Spleen (tissue), 11 donors: Measurements from ENCODE around the gene ZFHX2. TPM values are rescaled to one million over a fixed set of nuclear protein-coding genes. Genes with fewer than 3 reads are reported as not detected.
A peak's percentile ranks its signal among the peaks of the same experiment; 100 is the strongest.

ENCODE experiments used
- DNase-seq: peaks from one replicate; pipeline ENCODE4 v3.0.0-alpha.2; 2020
- H3K27ac ChIP-seq, 8 donors: fragments of 200-600 bp; sonication (generic) in 7 of 8; 1 replicate in 4 of 8; 2 replicates in 4 of 8; pipeline versions ENCODE4 v1.5.0 to v1.8.0; 2016 to 2021; ENCODE audit warnings: inconsistent platforms in 4 of 8, mild to moderate bottlenecking in 4 of 8, moderate library complexity in 1 of 8
- H3K27me3 ChIP-seq, 7 donors: fragments of 200-600 bp; sonication (generic) in 6 of 7; replicated peaks in 1 of 7; 1 replicate in 4 of 7; 2 replicates in 3 of 7; pipeline versions ENCODE4 v1.5.0 to v1.8.0; 2016 to 2021; ENCODE audit warnings: inconsistent platforms in 3 of 7, mild to moderate bottlenecking in 1 of 7
- H3K36me3 ChIP-seq, 6 donors: fragments of 200-600 bp; sonication (generic) in 5 of 6; 1 replicate in 4 of 6; 2 replicates in 2 of 6; pipeline versions ENCODE4 v1.5.0 to v1.8.0; 2016 to 2021; ENCODE audit warnings: inconsistent platforms in 2 of 6
- H3K4me1 ChIP-seq, 6 donors: fragments of 200-600 bp; sonication (generic) in 5 of 6; 1 replicate in 3 of 6; 2 replicates in 3 of 6; pipeline versions ENCODE4 v1.5.0 to v1.8.0; 2016 to 2021; ENCODE audit warnings: inconsistent platforms in 3 of 6
- H3K4me3 ChIP-seq, 8 donors: fragments of 200-600 bp; sonication (generic) in 7 of 8; 1 replicate in 4 of 8; 2 replicates in 4 of 8; pipeline versions ENCODE4 v1.5.0 to v1.8.0; 2016 to 2021; ENCODE audit warnings: inconsistent platforms in 4 of 8, mild to moderate bottlenecking in 4 of 8, moderate library complexity in 2 of 8
- H3K9me3 ChIP-seq, 8 donors: fragments of 200-600 bp; sonication (generic) in 7 of 8; 1 replicate in 4 of 8; 2 replicates in 4 of 8; pipeline versions ENCODE4 v1.5.0 to v1.8.0; 2016 to 2021; ENCODE audit warnings: inconsistent platforms in 4 of 8
- CTCF ChIP-seq, 11 experiments: fragments of 200-600 bp in 7 of 11; fragments of 450-650 bp in 4 of 11; sonication (generic) in 4 of 11; IDR thresholded peaks in 8 of 11; conservative IDR thresholded peaks in 3 of 11; 1 replicate in 7 of 11; 2 replicates in 4 of 11; pipeline versions ENCODE4 v1.4.0 to v1.8.0; 2016 to 2021; ENCODE audit warnings: antibody characterized with exemption in 11 of 11, inconsistent platforms in 4 of 11, mild to moderate bottlenecking in 1 of 11
- POLR2A ChIP-seq, 3 donors: fragments of 450-650 bp; IDR thresholded peaks; one replicate each; pipeline ENCODE4 v1.5.1; 2017; ENCODE audit warnings: antibody characterized with exemption in 3 of 3, mild to moderate bottlenecking in 1 of 3
- POLR2AphosphoS5 ChIP-seq, 3 donors: sonication (generic); formaldehyde crosslinking; IDR thresholded peaks; one replicate each; pipeline ENCODE4 v1.5.1; 2017; ENCODE audit warnings: antibody characterized with exemption in 3 of 3
- WGBS, 5 donors: extraction: QIAGEN DNeasy Blood & Tissue Kit in 3 of 5; methylation state at CpG; one replicate each; pipeline versions ENCODE4 v1.1.5 to v1.1.7; 2013 to 2018; 5-methylcytosine and 5-hydroxymethylcytosine counted together
- intact Hi-C: fragments of 100-400 bp; cut with DNase I; formaldehyde crosslinking; loops from one replicate; pipeline ENCODE4 v1.15.0; 2023; ENCODE audit warnings: low total_unique reads
- polyA plus RNA-seq, 3 donors: library from polyadenylated mRNA; stranded (reverse); fragments of 200-250 nt; gene quantifications; one replicate each; pipeline ENCODE4 v1.2.1, GENCODE V29; 2013
- total RNA-seq, 7 donors: library from RNA; depleted of rRNA in 3 of 7; stranded (reverse); fragments of >200 nt in 3 of 7; fragmentation: NEBNext Ultra II Directional in 4 of 7; extraction: Animal tissue kit (Norgen Biotek cat#: 25700) in 4 of 7; gene quantifications; one replicate each; pipeline versions ENCODE4 v1.1.0 to v1.2.1, GENCODE V29; 2016 to 2021
- donor health status: healthy with polysubstance abuse.
- donor health status: DM: no; HTN: no; CAD: no; lungs with moderate emphysema.
- donor health status: DM: no; HTN: no; CAD: no.
- donor health status: Bipolar disorder and iron deficiency.
- donor health status: healthy.
- donor health status: DM: no; HTN: no; CAD: no.
- donor health status: DM: yes; HTN: yes; CAD: no.

Gene ZFHX2
- total and polyA plus RNA-seq, 10 donors: 0.09 to 2.9 (median 1.0) TPM

GRCh38 chr14:23577004-23577681, 25.6 kb upstream of the ZFHX2 start:
- Histone ChIP-seq H3K27ac (no peak overlapping the region), H3K4me3 (peak overlapping the region; percentile 1 to 58 (median 18)), H3K27me3 (peaks cover 0 to 79% (median 45%) of the 10 kb centered on the region in 7 donors), H3K9me3 (no peaks in the 10 kb centered on the region), H3K36me3 (no peaks in the 10 kb centered on the region), H3K4me1 (peaks cover 7 to 52% (median 28%) of the 10 kb centered on the region in 6 donors)
- intact Hi-C loops: no loop called here
- TF ChIP-seq CTCF (IDR thresholded peaks at IDR 0.05 in 8 of 11, conservative IDR thresholded peaks at IDR 0.05 in 3 of 11) (no peak), POLR2A (IDR thresholded peaks at IDR 0.05) (no peak), POLR2AphosphoS5 (IDR thresholded peaks at IDR 0.05) (peak in 1 of 3 donors; percentile 54)
- 3 to 9% (median 5%) methylated on average over 33 to 67 of the region's 67 CpGs for WGBS, 5 donors
- no peak for DNase-seq

GRCh38 chr14:23573384-23574015, 21.9 kb upstream of the ZFHX2 start:
- TF ChIP-seq POLR2AphosphoS5 (IDR thresholded peaks at IDR 0.05) (no peak), POLR2A (IDR thresholded peaks at IDR 0.05) (no peak), CTCF (IDR thresholded peaks at IDR 0.05 in 8 of 11, conservative IDR thresholded peaks at IDR 0.05 in 3 of 11) (no peak)
- 75 to 92% (median 88%) methylated on average over 4 to 5 of the region's 5 CpGs for WGBS, 5 donors
- no peak overlapping the region for H3K4me3 ChIP-seq
- no peaks in the 10 kb centered on the region for H3K9me3 ChIP-seq
- no peaks in the 10 kb centered on the region for H3K36me3 ChIP-seq
- intact Hi-C loops: no loop called here
- peak; percentile 51 for DNase-seq
- H3K27ac ChIP-seq: peak overlapping the region in 3 of 8 donors; percentile 46 to 76 (median 75)
- H3K27me3 ChIP-seq: peaks cover 0 to 53% (median 33%) of the 10 kb centered on the region in 7 donors
- peaks cover 7 to 65% (median 38%) of the 10 kb centered on the region in 6 donors for H3K4me1 ChIP-seq

- intact Hi-C loops: no loop called here
- Histone ChIP-seq H3K36me3 (no peaks in the 10 kb centered on the region), H3K4me1 (peaks cover 12 to 65% (median 44%) of the 10 kb centered on the region in 6 donors), H3K27me3 (peaks cover 0 to 46% (median 30%) of the 10 kb centered on the region in 7 donors), H3K4me3 (peak overlapping the region in 1 of 8 donors; percentile 28), H3K27ac (peak overlapping the region in 7 of 8 donors; percentile 14 to 76 (median 46)), H3K9me3 (no peaks in the 10 kb centered on the region)
- no peak for TF ChIP-seq CTCF (IDR thresholded peaks at IDR 0.05 in 8 of 11, conservative IDR thresholded peaks at IDR 0.05 in 3 of 11)
- TF ChIP-seq POLR2AphosphoS5 (IDR thresholded peaks at IDR 0.05): peak in 2 of 3 donors; percentile 43 to 50
- 21 to 36% (median 25%) methylated on average over 4 of the region's 4 CpGs for WGBS, 5 donors
- DNase-seq: peak; percentile 72
Observed at GRCh38 chr14:23572836-23573235, 21.3 kb upstream of the ZFHX2 start.

- peak overlapping the region in 7 of 8 donors; percentile 14 to 76 (median 46) for H3K27ac ChIP-seq
- peaks cover 14 to 65% (median 44%) of the 10 kb centered on the region in 6 donors for H3K4me1 ChIP-seq
- no peaks in the 10 kb centered on the region for H3K9me3 ChIP-seq
- 24 to 41% (median 33%) methylated on average over 4 of the region's 4 CpGs for WGBS, 5 donors
- H3K4me3 ChIP-seq: peak overlapping the region in 1 of 8 donors; percentile 28
- TF ChIP-seq CTCF (IDR thresholded peaks at IDR 0.05 in 8 of 11, conservative IDR thresholded peaks at IDR 0.05 in 3 of 11) (no peak), POLR2AphosphoS5 (IDR thresholded peaks at IDR 0.05) (no peak), POLR2A (IDR thresholded peaks at IDR 0.05) (no peak)
- no peak for DNase-seq
- intact Hi-C loops: no loop called here
- peaks cover 0 to 43% (median 26%) of the 10 kb centered on the region in 7 donors for H3K27me3 ChIP-seq
- no peaks in the 10 kb centered on the region for H3K36me3 ChIP-seq
Observed at GRCh38 chr14:23572524-23572828, 20.9 kb upstream of the ZFHX2 start.
